GM12865 (cell line): ENCODE measurements around the gene FAM118B.

Experiments
- DNase-seq: peaks from one replicate; pipeline ENCODE4 v3.0.0; 2010; ENCODE audit warnings: low read depth
- H3K4me3 ChIP-seq: 2 replicates; pipeline ENCODE4 v1.5.1; 2011; ENCODE audit warnings: mild to moderate bottlenecking, low read depth, low read length, control low read depth
- CTCF ChIP-seq: IDR thresholded peaks from 2 replicates; pipeline ENCODE4 v1.5.1; 2011; ENCODE audit warnings: low read length, control low read depth, low read depth, inconsistent platforms; ENCODE audit not compliant: insufficient read depth; ENCODE audit errors: missing control alignments

Gene FAM118B

GRCh38 chr11:126193038-126193478 lies 18.5 kb upstream of the FAM118B start:
- TF ChIP-seq CTCF: no peak
- no peak overlapping the region for H3K4me3 ChIP-seq
- DNase-seq: no peak

- H3K4me3 ChIP-seq: no peak overlapping the region
- peak; percentile 35 for DNase-seq
- peak; percentile 40 for TF ChIP-seq CTCF
These were observed 17.4 kb upstream of the FAM118B start for GRCh38 chr11:126194121-126194543.

GRCh38 chr11:126195119-126195518 lies 16.5 kb upstream of the FAM118B start:
- no peak for DNase-seq
- TF ChIP-seq CTCF: no peak
- H3K4me3 ChIP-seq: no peak overlapping the region

GRCh38 chr11:126197277-126197939 lies 14.2 kb upstream of the FAM118B start:
- no peak for TF ChIP-seq CTCF
- H3K4me3 ChIP-seq: no peak overlapping the region
- DNase-seq: peak; percentile 33

- DNase-seq: no peak
- no peak for TF ChIP-seq CTCF
- H3K4me3 ChIP-seq: no peak overlapping the region
These were observed 12.9 kb upstream of the FAM118B start for GRCh38 chr11:126198648-126199047.

GRCh38 chr11:126202646-126203359 lies 8.8 kb upstream of the FAM118B start:
- TF ChIP-seq CTCF: no peak
- no peak for DNase-seq
- no peak overlapping the region for H3K4me3 ChIP-seq

- no peak overlapping the region for H3K4me3 ChIP-seq
- no peak for TF ChIP-seq CTCF
- no peak for DNase-seq
These were observed 6.2 kb upstream of the FAM118B start for GRCh38 chr11:126205359-126205758.
